ENCODE data around the gene PALLD. TPM values are rescaled to one million over a fixed set of nuclear protein-coding genes. Genes with fewer than 3 reads are reported as not detected.

The PALLD gene
- total and polyA plus RNA-seq, 2 of the 13 experiments (the other 11 are each of a cell fraction or from before 2014, with no cell fraction given) = 0.50 to 1.5 TPM

GRCh38 chr4:168737806-168738172 lies 240.9 kb downstream of the PALLD start (continued):
- TF ChIP-seq HMGXB3 (CRISPR knock-in tag; IDR thresholded peaks at IDR 0.05; ENCODE audit: borderline replicate concordance) (no peak), GTF2F1 (IDR thresholded peaks at IDR 0.05; ENCODE audit: low read length) (no peak), ZNF672 (CRISPR knock-in tag; IDR thresholded peaks at IDR 0.05) (no peak), ZNF512 (CRISPR knock-in tag; IDR thresholded peaks at IDR 0.05) (no peak), ZBTB44 (CRISPR knock-in tag; IDR thresholded peaks at IDR 0.05) (no peak), SMAD9 (CRISPR knock-in tag; IDR thresholded peaks at IDR 0.05) (no peak), GRHL1 (CRISPR knock-in tag; conservative IDR thresholded peaks at IDR 0.05) (no peak), NCOA2 (CRISPR knock-in tag; IDR thresholded peaks at IDR 0.05) (no peak), HDAC6 (IDR thresholded peaks at IDR 0.05; ENCODE audit: low read depth, low read length) (no peak), STAG1 (CRISPR knock-in tag; IDR thresholded peaks at IDR 0.05) (no peak), TAF15 (IDR thresholded peaks at IDR 0.05; ENCODE audit: low read depth, low read length, poor library complexity, severe bottlenecking) (no peak), GPBP1L1 (CRISPR knock-in tag; IDR thresholded peaks at IDR 0.05) (no peak), PHF8 (CRISPR knock-in tag; IDR thresholded peaks at IDR 0.05) (no peak), SKI (IDR thresholded peaks at IDR 0.05; ENCODE audit: partially characterized antibody) (no peak), HMG20A (CRISPR knock-in tag; IDR thresholded peaks at IDR 0.05; ENCODE audit: borderline replicate concordance) (no peak)
